ENCODE measurements around the gene TECPR1. TPM values are rescaled to one million over a fixed set of nuclear protein-coding genes. Genes with fewer than 3 reads are reported as not detected.

The TECPR1 gene
- total RNA-seq, 1 donor from 2014 or later: 50.1 TPM

- intact Hi-C loops (cut with DNase I): no loop called here
- peak overlapping the region; percentile 24 for H3K27ac ChIP-seq
- DNase-seq: no peak
- H3K9me3 ChIP-seq: no peaks in the 10 kb centered on the region
- H3K36me3 ChIP-seq: peaks cover under 1% of the 10 kb centered on the region
- ATAC-seq: no peak
- H3K4me3 ChIP-seq: no peak overlapping the region
- no peaks in the 10 kb centered on the region for H3K27me3 ChIP-seq (ENCODE audit: low read depth)
- TF ChIP-seq, protein P1, sequence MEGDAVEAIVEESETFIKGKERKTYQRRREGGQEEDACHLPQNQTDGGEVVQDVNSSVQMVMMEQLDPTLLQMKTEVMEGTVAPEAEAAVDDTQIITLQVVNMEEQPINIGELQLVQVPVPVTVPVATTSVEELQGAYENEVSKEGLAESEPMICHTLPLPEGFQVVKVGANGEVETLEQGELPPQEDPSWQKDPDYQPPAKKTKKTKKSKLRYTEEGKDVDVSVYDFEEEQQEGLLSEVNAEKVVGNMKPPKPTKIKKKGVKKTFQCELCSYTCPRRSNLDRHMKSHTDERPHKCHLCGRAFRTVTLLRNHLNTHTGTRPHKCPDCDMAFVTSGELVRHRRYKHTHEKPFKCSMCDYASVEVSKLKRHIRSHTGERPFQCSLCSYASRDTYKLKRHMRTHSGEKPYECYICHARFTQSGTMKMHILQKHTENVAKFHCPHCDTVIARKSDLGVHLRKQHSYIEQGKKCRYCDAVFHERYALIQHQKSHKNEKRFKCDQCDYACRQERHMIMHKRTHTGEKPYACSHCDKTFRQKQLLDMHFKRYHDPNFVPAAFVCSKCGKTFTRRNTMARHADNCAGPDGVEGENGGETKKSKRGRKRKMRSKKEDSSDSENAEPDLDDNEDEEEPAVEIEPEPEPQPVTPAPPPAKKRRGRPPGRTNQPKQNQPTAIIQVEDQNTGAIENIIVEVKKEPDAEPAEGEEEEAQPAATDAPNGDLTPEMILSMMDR (IDR thresholded peaks at IDR 0.05): no peak
- peaks cover 41% of the 10 kb centered on the region for H3K4me1 ChIP-seq
Measured at GRCh38 chr7:98278408-98278807, 26.4 kb upstream of the TECPR1 start.

DNA sequence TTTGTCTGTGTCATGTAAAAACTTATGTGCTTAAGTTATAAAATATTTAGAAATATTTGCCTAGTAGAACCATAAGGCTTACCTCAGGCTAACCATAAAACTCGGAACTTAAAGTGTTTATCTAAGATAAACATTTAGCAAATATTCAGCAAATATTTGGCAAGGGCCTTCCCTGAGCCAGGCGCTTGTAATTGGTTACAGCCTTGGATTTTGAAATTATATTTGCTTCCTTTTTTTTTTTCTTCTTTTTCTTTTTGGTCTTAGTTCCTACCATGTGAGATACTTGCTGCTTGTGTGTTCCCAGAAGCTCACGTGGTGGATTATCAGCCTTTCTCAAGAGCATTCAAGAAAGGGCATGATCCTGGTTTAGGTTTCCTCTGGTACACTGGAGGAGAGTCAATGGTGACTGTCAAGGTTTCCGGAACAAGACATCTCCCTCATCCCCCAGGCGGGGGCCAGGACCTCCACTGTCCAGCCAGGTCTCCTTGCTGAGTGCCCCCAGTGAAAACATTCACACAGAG is 24.3 kb upstream of the TECPR1 start:
- no peaks in the 10 kb centered on the region for H3K36me3 ChIP-seq
- H3K4me3 ChIP-seq: no peak overlapping the region
- no peaks in the 10 kb centered on the region for H3K27me3 ChIP-seq (ENCODE audit: low read depth)
- H3K27ac ChIP-seq: peak overlapping the region; percentile 69
- TF ChIP-seq, protein P1 (IDR thresholded peaks at IDR 0.05): no peak
- no peaks in the 10 kb centered on the region for H3K9me3 ChIP-seq
- H3K4me1 ChIP-seq: peaks cover 34% of the 10 kb centered on the region
- intact Hi-C loops (cut with DNase I): no loop called here
- DNase-seq (peak; percentile 67), ATAC-seq (peak; percentile 64 to 72)

DNA sequence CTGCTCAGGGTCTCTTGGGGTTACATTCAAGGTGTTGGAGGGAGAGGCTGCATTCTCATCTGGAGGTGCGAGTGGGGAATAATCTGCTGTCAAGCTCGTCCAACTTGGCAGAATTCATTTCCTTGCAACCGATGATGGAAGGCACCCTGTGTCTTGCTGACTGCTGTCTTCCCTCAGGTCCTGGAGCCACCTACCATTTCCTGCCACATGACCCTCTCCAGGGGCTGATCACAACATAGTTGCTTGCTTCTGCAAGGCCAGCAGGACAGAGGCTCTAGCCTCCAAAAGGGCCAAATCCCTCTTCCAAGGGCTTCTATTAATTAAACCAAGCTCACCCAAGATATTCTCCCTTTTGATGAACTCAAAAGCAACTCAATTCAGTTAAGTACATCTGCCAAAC is 15.3 kb upstream of the TECPR1 start:
- DNase-seq (no peak), ATAC-seq (peak in 1 of 2 donors; percentile 8)
- TF ChIP-seq, protein P1 (IDR thresholded peaks at IDR 0.05): no peak
- H3K27me3 ChIP-seq (ENCODE audit: low read depth): no peaks in the 10 kb centered on the region
- intact Hi-C loops (cut with DNase I): no loop called here
- no peaks in the 10 kb centered on the region for H3K9me3 ChIP-seq
- no peaks in the 10 kb centered on the region for H3K36me3 ChIP-seq
- H3K4me3 ChIP-seq: no peak overlapping the region
- no peak overlapping the region for H3K27ac ChIP-seq
- H3K4me1 ChIP-seq: peaks cover 5% of the 10 kb centered on the region

DNA sequence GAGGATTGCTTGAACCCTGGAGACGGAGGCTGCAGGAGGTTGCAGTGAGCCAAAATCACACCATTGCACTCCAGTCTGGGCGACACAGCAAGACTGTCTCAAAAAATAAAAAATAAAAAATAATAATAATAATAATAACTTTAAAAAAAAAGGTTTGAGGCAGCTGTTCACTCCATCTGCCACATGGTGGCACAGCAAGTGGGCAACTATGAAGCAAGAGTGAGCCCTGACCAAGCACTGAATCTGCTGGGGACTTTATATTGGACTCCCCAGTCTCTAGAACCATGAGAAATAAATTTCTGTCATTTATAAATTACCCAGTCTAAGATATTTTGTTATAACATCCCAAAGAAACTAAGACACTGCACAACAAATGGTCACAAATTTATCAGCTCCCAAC is 14.8 kb upstream of the TECPR1 start:
- H3K4me3 ChIP-seq: no peak overlapping the region
- H3K36me3 ChIP-seq: no peaks in the 10 kb centered on the region
- H3K9me3 ChIP-seq: no peaks in the 10 kb centered on the region
- peaks cover 5% of the 10 kb centered on the region for H3K4me1 ChIP-seq
- H3K27me3 ChIP-seq (ENCODE audit: low read depth): no peaks in the 10 kb centered on the region
- no peak overlapping the region for H3K27ac ChIP-seq
- TF ChIP-seq, protein P1 (IDR thresholded peaks at IDR 0.05): peak; percentile 43
- ATAC-seq: peak; percentile 72 to 84
- intact Hi-C loops (cut with DNase I): no loop called here
- DNase-seq: no peak

DNA sequence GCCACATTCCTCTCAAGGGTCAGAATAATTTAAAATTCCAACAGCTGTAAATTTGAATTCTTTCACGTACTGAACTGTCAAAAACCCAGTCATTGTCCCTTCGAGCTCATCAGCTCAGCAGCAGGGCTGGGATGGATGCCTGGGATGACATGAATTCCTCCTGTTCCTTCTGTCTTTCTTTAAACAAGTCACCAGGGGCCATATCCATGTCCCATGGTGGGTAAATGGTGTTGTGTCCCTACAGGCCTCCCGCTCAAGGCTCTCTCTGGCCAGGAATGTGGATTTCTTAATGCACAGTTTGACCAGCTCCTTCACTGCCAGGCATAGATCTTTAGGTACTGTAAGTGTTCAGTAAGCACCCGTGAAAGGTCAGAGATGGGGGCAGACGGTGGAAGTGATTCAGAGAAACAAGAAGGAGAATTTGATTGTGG is 13.8 kb upstream of the TECPR1 start:
- no peaks in the 10 kb centered on the region for H3K9me3 ChIP-seq
- no peak overlapping the region for H3K4me3 ChIP-seq
- DNase-seq (no peak), ATAC-seq (peak; percentile 29 to 30)
- TF ChIP-seq, protein P1 (IDR thresholded peaks at IDR 0.05): no peak
- H3K27me3 ChIP-seq (ENCODE audit: low read depth): no peaks in the 10 kb centered on the region
- H3K4me1 ChIP-seq: peaks cover 5% of the 10 kb centered on the region
- intact Hi-C loops (cut with DNase I): no loop called here
- peaks cover 8% of the 10 kb centered on the region for H3K36me3 ChIP-seq
- no peak overlapping the region for H3K27ac ChIP-seq
